Epithelial cell of proximal tubule (primary cell): ENCODE measurements around the gene ZSCAN5B. TPM values are rescaled to one million over a fixed set of nuclear protein-coding genes. Genes with fewer than 3 reads are reported as not detected.

Experiments used
- DNase-seq: peaks from one replicate; pipeline ENCODE4 v3.0.0-alpha.2; 2011; ENCODE audit warnings: low read depth
- H3K4me3 ChIP-seq: 2 replicates; pipeline ENCODE4 v1.5.1; 2011; ENCODE audit warnings: low read depth, mild to moderate bottlenecking, low read length
- total RNA-seq: library from RNA; depleted of rRNA; stranded (reverse); fragments of >200 nt; gene quantifications from 2 replicates; pipeline ENCODE4 v1.2.3, GENCODE V29; 2015
- TF ChIP-seq, protein P1 (sequence below): conservative IDR thresholded peaks from 2 replicates; pipeline ENCODE4 v1.5.1; 2012; ENCODE audit warnings: low read depth, mild to moderate bottlenecking, low read length

The ZSCAN5B gene
- total RNA-seq, 1 donor from 2014 or later, result not detected

DNA sequence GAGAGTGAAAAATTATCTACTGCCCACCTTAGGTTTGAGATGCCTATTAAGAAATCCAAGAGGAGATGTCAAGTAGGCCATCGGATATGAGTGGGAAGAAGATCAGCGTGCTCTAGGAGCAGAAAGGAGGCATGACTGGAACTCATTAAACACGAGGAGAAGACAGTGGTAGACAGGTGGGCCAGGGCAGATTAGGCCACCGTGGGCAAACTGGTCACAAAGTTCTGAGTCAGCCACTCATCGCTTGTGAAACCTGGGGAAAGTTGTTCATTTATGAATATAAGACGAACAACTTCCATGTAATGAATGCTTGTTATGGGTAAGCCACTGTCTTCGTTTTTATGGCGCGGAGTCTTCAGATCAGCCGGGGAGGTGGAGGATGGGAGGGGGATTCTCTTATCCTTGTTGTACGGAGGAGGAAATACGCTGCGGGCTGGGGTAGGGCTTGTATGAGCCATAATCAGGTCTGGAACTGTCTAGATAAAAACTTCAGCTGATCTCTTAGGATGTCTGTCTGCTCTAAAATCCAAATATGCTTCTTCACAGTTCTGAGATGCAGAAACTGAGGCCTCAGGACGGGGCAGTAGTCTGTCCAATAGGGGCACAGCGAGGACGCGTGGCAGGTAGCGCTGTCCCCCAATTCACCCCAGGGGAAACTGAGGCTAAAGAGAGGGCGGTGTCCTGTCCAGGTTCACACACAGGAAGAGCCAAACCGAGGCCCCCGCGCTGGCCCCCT is 57.6 kb downstream of the ZSCAN5B start:
- TF ChIP-seq, protein P1, sequence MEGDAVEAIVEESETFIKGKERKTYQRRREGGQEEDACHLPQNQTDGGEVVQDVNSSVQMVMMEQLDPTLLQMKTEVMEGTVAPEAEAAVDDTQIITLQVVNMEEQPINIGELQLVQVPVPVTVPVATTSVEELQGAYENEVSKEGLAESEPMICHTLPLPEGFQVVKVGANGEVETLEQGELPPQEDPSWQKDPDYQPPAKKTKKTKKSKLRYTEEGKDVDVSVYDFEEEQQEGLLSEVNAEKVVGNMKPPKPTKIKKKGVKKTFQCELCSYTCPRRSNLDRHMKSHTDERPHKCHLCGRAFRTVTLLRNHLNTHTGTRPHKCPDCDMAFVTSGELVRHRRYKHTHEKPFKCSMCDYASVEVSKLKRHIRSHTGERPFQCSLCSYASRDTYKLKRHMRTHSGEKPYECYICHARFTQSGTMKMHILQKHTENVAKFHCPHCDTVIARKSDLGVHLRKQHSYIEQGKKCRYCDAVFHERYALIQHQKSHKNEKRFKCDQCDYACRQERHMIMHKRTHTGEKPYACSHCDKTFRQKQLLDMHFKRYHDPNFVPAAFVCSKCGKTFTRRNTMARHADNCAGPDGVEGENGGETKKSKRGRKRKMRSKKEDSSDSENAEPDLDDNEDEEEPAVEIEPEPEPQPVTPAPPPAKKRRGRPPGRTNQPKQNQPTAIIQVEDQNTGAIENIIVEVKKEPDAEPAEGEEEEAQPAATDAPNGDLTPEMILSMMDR, result no peak
- peak overlapping the region; percentile 63 for H3K4me3 ChIP-seq

More for the DNA sequence above, 57.6 kb downstream of the ZSCAN5B start:
- DNase-seq, result no peak

Other genes starting within 250 kb of the ZSCAN5B start
- not detected in 2 replicates for gene NLRP8, start 250.0 kb downstream of the ZSCAN5B start, total RNA-seq
- not detected in 2 replicates for gene NLRP5, start 211.0 kb downstream of the ZSCAN5B start, total RNA-seq
- 19.6 and 23.4 TPM in 2 replicates for gene ZNF787, start 76.5 kb downstream of the ZSCAN5B start, total RNA-seq
- 32.5 and 40.2 TPM in 2 replicates for gene ZNF444, start 56.5 kb downstream of the ZSCAN5B start, total RNA-seq
- gene GALP, start 21.8 kb downstream of the ZSCAN5B start, total RNA-seq, result not detected in 2 replicates
- not detected in 2 replicates for gene ZSCAN5C, start 4.5 kb upstream of the ZSCAN5B start, total RNA-seq
- not detected in 2 replicates for gene EDDM13, start 75.0 kb upstream of the ZSCAN5B start, total RNA-seq
- gene ZSCAN5A, start 117.1 kb upstream of the ZSCAN5B start, total RNA-seq, result 1.4 and 5.4 TPM in 2 replicates
- gene ZNF582, start 195.8 kb upstream of the ZSCAN5B start, total RNA-seq, result 1.6 and 2.5 TPM in 2 replicates
- 0.75 and 2.7 TPM in 2 replicates for gene ZNF583, start 206.5 kb upstream of the ZSCAN5B start, total RNA-seq